Breast epithelium (tissue), 3 donors: ENCODE results near the gene DYNC1H1.

Source experiments
- CTCF ChIP-seq, 3 donors: fragments of 450-650 bp; IDR thresholded peaks; one replicate each; pipeline ENCODE4 v1.5.1; 2016 to 2017; ENCODE audit warnings: antibody characterized with exemption in 3 of 3, mild to moderate bottlenecking in 3 of 3, moderate library complexity in 3 of 3
- POLR2A ChIP-seq: fragments of 450-650 bp; IDR thresholded peaks from one replicate; pipeline ENCODE4 v1.6.1; 2016; ENCODE audit warnings: antibody characterized with exemption, mild to moderate bottlenecking, moderate library complexity
- POLR2AphosphoS5 ChIP-seq, 3 donors: sonication (generic); formaldehyde crosslinking; IDR thresholded peaks; one replicate each; pipeline ENCODE4 v1.6.1; 2017; ENCODE audit warnings: antibody characterized with exemption in 3 of 3

GRCh38 chr14:101929946-101930345 lies 34.4 kb upstream of the DYNC1H1 start:
- TF ChIP-seq CTCF (IDR thresholded peaks at IDR 0.05), result no peak
- TF ChIP-seq POLR2AphosphoS5 (IDR thresholded peaks at IDR 0.05), result no peak
- no peak for TF ChIP-seq POLR2A
